ENCODE measurements around the gene GPANK1. TPM values are rescaled to one million over a fixed set of nuclear protein-coding genes. Genes with fewer than 3 reads are reported as not detected.

Gene GPANK1
- total RNA-seq, 1 donor from 2014 or later = 15.4 TPM

DNA sequence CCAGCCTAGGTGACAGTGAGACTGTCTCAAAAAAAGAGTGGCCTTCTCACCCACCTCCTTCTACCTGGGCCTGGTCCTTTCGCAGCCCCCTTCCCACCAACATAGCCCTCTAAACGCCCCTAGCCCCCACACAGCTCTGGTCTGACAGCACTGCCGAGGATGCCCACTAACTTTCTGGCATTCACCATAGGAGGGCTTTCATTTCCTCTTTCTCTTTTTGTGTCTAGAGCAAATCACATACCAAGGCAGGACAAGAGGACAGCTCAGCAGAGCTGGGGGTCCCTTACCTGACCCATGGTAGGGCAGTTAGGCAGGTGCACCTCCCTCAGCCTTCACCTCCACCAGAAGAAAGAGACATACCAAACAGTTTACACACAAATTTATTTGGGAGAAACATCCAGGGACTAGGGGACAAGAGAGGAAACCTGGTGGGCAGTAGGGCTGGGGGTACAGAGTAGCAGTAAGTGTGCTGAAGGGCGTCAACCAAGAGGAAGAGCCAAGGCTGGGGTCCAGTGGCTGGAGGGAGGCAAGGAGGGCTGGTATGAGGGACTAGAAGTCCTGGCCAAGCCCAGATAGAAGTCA, 11.6 kb upstream of the GPANK1 start:
- Histone ChIP-seq H3K36me3 (peaks cover 22% of the 10 kb centered on the region), H3K27ac (no peak overlapping the region), H3K9me3 (no peaks in the 10 kb centered on the region), H3K27me3 (ENCODE audit: low read depth) (no peaks in the 10 kb centered on the region), H3K4me3 (no peak overlapping the region), H3K4me1 (peaks cover 14% of the 10 kb centered on the region)
- DNase-seq (no peak), ATAC-seq (no peak)
- intact Hi-C loops (cut with DNase I) = no loop called here
- TF ChIP-seq, protein P1, sequence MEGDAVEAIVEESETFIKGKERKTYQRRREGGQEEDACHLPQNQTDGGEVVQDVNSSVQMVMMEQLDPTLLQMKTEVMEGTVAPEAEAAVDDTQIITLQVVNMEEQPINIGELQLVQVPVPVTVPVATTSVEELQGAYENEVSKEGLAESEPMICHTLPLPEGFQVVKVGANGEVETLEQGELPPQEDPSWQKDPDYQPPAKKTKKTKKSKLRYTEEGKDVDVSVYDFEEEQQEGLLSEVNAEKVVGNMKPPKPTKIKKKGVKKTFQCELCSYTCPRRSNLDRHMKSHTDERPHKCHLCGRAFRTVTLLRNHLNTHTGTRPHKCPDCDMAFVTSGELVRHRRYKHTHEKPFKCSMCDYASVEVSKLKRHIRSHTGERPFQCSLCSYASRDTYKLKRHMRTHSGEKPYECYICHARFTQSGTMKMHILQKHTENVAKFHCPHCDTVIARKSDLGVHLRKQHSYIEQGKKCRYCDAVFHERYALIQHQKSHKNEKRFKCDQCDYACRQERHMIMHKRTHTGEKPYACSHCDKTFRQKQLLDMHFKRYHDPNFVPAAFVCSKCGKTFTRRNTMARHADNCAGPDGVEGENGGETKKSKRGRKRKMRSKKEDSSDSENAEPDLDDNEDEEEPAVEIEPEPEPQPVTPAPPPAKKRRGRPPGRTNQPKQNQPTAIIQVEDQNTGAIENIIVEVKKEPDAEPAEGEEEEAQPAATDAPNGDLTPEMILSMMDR (IDR thresholded peaks at IDR 0.05) = no peak

DNA sequence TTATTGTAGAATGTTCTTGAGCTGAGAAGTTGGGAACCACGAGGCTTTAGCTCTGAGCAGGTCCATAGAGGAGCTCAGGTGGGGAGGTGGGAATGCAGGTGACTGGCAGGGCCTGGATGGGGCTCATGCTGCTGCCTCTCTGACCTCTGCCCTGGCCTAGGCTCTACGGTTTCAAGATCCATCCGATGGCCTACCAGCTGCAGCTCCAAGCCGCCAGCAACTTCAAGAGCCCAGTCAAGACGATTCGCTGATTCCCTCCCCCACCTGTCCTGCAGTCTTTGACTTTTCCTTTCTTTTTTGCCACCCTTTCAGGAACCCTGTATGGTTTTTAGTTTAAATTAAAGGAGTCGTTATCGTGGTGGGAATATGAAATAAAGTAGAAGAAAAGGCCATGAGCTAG, 4.9 kb upstream of the GPANK1 start, which contains the start of gene LY6G5B:
LY6G5B (plus strand) TSS at position 301 of the 400 bp plus-strand sequence. CDS start 975 bp downstream, outside the sequence.
- no peaks in the 10 kb centered on the region for H3K9me3 ChIP-seq
- H3K4me1 ChIP-seq = peaks cover 21% of the 10 kb centered on the region
- TF ChIP-seq, protein P1 (IDR thresholded peaks at IDR 0.05) = no peak
- H3K27me3 ChIP-seq (ENCODE audit: low read depth) = no peaks in the 10 kb centered on the region
- H3K27ac ChIP-seq = no peak within 1 kb of the TSS
- H3K36me3 ChIP-seq = peaks cover 70% of the 10 kb centered on the region
- ATAC-seq (no peak), DNase-seq (no peak)
- intact Hi-C loops (cut with DNase I) = no loop called here
- H3K4me3 ChIP-seq = no peak within 1 kb of the TSS

DNA sequence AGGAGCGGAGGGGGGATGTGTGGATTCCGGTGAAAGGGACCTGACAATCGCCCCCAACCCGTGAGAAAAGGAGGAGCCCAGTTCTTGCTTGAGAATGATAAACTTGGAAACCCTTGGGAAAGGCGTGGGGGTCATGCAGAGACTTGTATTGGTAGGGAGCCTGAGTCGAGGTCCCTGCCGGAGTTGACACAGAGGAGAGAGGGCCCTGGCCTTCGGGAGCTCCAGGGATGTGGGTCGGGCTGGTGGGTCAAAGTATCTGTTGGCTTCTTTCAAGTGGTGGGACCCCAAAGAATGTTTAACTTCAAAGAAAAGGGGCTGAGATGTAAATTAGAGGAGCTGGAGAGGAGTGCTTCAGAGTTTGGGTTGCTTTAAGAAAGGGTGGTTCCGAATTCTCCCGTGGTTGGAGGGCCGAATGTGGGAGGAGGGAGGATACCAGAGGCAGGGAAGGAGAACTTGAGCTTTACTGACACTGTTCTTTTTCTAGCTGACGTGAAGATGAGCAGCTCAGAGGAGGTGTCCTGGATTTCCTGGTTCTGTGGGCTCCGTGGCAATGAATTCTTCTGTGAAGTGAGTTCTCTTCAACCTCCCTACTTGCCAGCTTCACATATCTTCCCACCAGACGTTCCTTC, 1.7 kb upstream of the GPANK1 start:
- Histone ChIP-seq H3K27me3 (ENCODE audit: low read depth) (no peaks in the 10 kb centered on the region), H3K9me3 (no peaks in the 10 kb centered on the region), H3K4me3 (peak overlapping the region; percentile 78), H3K27ac (peak overlapping the region; percentile 91), H3K36me3 (peaks cover 68% of the 10 kb centered on the region), H3K4me1 (peaks cover 46% of the 10 kb centered on the region)
- TF ChIP-seq, protein P1 (IDR thresholded peaks at IDR 0.05) = no peak
- DNase-seq (no peak), ATAC-seq (no peak)
- intact Hi-C loops (cut with DNase I) = no loop called here

DNA sequence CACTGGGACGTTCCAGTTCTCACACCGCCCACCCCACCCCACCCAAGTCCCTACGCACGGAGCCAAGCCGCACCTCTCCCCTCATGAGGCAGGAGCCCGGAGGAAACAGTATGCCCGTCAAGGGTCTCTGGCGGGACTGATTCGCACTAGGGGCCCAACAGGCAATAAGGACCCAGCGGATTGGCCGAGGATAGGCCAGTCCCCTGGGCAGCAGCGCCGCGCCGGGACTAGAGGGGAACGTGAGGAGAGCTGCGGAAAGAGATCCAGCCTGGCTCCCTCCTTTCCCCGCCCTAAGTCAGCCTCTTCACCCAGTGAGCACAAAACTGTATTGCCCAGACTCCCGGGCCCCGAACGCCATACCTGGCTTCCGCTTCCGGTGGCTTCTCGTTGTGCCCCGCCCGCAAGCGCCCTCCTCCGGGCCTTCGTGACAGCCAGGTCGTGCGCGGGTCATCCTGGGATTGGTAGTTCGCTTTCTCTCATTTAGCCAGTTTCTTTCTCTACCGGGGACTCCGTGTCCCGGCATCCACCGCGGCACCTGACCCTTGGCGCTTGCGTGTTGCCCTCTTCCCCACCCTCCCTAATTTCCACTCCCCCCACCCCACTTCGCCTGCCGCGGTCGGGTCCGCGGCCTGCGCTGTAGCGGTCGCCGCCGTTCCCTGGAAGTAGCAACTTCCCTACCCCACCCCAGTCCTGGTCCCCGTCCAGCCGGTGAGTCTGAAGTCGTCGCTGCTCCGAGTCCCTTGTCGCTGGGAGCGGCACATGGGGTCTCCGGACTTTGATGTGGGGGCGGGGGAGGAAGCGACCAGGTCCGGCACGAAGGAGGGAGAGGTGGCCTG, 922 bp upstream of the GPANK1 start, which contains the start of gene CSNK2B:
CSNK2B (plus strand) TSS at position 580 of the 836 bp plus-strand sequence. CDS start 752 bp downstream, outside the sequence.
- no peaks in the 10 kb centered on the region for H3K27me3 ChIP-seq (ENCODE audit: low read depth)
- ATAC-seq = peak; percentile 96
- peak within 1 kb of the TSS; percentile 78 for H3K4me3 ChIP-seq
- H3K27ac ChIP-seq = peak within 1 kb of the TSS; percentile 91
- H3K9me3 ChIP-seq = no peaks in the 10 kb centered on the region
- H3K36me3 ChIP-seq = peaks cover 60% of the 10 kb centered on the region
- intact Hi-C loops (cut with DNase I) = no loop called here
- peaks cover 51% of the 10 kb centered on the region for H3K4me1 ChIP-seq
- DNase-seq = peak; percentile 99
- TF ChIP-seq, protein P1 (IDR thresholded peaks at IDR 0.05) = peak; percentile 15

DNA sequence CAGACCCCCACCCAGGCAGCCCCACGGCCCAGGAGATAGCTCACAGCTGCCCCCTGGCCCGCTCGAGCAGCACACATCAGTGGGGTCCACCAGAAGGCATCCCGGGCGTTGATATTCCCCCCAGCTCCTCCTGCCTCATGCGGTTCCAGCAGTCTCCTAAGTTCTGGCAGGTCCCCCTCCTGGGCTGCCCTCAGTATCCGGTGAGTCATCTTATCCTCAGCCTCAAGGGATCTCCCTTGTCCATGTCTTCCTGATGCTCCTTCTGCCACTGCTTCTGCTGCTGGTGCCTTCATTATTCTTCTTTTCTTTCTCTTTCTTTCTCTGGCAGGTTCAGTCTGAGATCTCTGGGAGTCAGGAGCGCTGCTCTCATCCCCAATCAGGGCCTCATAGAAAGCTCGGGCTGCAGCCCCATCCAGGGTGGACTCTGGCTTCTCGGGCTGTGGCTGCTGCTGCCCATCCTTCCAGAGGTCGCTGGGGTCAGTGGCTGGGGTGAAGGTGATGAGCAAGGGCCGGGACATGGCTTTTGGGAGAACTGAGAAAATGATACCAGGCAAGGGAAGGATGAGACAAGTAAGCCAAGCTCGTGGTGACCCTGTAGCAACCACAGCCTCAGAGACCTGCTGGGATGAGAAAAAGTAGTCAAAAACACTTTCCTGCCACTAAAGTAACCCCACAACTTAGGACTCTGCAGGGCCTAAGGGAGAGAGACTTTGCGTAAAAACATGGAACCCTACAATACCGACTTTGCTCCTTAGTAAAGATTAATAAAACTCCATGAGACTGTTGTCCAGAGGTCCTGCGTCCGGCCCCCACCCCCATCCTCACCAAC, 622 bp downstream of the GPANK1 start:
- peaks cover 45% of the 10 kb centered on the region for H3K36me3 ChIP-seq
- H3K9me3 ChIP-seq = no peaks in the 10 kb centered on the region
- TF ChIP-seq, protein P1 (IDR thresholded peaks at IDR 0.05) = no peak
- H3K4me1 ChIP-seq = peaks cover 59% of the 10 kb centered on the region
- peak overlapping the region; percentile 78 for H3K4me3 ChIP-seq
- peak overlapping the region; percentile 91 for H3K27ac ChIP-seq
- DNase-seq = no peak
- intact Hi-C loops (cut with DNase I) = no loop called here
- H3K27me3 ChIP-seq (ENCODE audit: low read depth) = no peaks in the 10 kb centered on the region
- ATAC-seq = no peak

Data from lower lobe of right lung (tissue), 2 donors.